Fibroblast of mammary gland (primary cell): Measurements from ENCODE around the gene ETS1.

ENCODE experiments used
- DNase-seq: peaks from one replicate; pipeline ENCODE4 v3.0.0-alpha.2; 2010; ENCODE audit warnings: low read depth
- H3K4me3 ChIP-seq: 2 replicates; pipeline ENCODE4 v1.5.1; 2011; ENCODE audit warnings: low read depth, mild to moderate bottlenecking, low read length, moderate library complexity; ENCODE audit not compliant: control insufficient read depth
- CTCF ChIP-seq: conservative IDR thresholded peaks from 2 replicates; pipeline ENCODE4 v1.5.1; 2011; ENCODE audit warnings: low read depth, low read length, inconsistent platforms; ENCODE audit not compliant: control insufficient read depth, insufficient read depth

The ETS1 gene

GRCh38 chr11:128504486-128504885 lies 82.9 kb downstream of the ETS1 start:
- peak; percentile 57 for DNase-seq
- TF ChIP-seq CTCF, result no peak
- H3K4me3 ChIP-seq, result no peak overlapping the region

GRCh38 chr11:128503245-128503991 lies 83.9 kb downstream of the ETS1 start:
- H3K4me3 ChIP-seq, result no peak overlapping the region
- TF ChIP-seq CTCF, result no peak
- peak; percentile 98 for DNase-seq

- peak; percentile 81 for DNase-seq
- no peak for TF ChIP-seq CTCF
- H3K4me3 ChIP-seq, result no peak overlapping the region
Observed at GRCh38 chr11:128502726-128503125, 84.6 kb downstream of the ETS1 start.

- peak; percentile 82 for DNase-seq
- no peak for TF ChIP-seq CTCF
- H3K4me3 ChIP-seq, result no peak overlapping the region
Observed at GRCh38 chr11:128501632-128502549, 85.5 kb downstream of the ETS1 start.

GRCh38 chr11:128501008-128501407 lies 86.3 kb downstream of the ETS1 start:
- H3K4me3 ChIP-seq, result no peak overlapping the region
- no peak for TF ChIP-seq CTCF
- no peak for DNase-seq

- peak; percentile 55 for DNase-seq
- TF ChIP-seq CTCF, result no peak
- no peak overlapping the region for H3K4me3 ChIP-seq
Observed at GRCh38 chr11:128500493-128500892, 86.9 kb downstream of the ETS1 start.
